Skeletal muscle tissue (tissue), 4 donors: ENCODE data around the gene TTLL11. TPM values are rescaled to one million over a fixed set of nuclear protein-coding genes. Genes with fewer than 3 reads are reported as not detected.
"Not testable (repeated sequence)": the region's sequence is repeated elsewhere in the genome, so short reads cannot be mapped to it uniquely, and the experiment has no call there.

ENCODE experiments used
- H3K27ac ChIP-seq: one replicate; pipeline ENCODE4 v1.7.0; 2013; ENCODE audit warnings: mild to moderate bottlenecking, low read depth, low read length, inconsistent platforms
- H3K27me3 ChIP-seq, 3 donors: one replicate each; pipeline ENCODE4 v1.7.0; 2013; ENCODE audit warnings: low read length in 3 of 3; ENCODE audit not compliant: control insufficient read depth in 3 of 3, insufficient read depth in 3 of 3
- H3K36me3 ChIP-seq, 3 donors: one replicate each; pipeline ENCODE4 v1.7.0; 2013; ENCODE audit warnings: low read length in 3 of 3; ENCODE audit not compliant: control insufficient read depth in 3 of 3, insufficient read depth in 3 of 3
- H3K4me1 ChIP-seq, 3 donors: one replicate each; pipeline ENCODE4 v1.7.0; 2013; ENCODE audit warnings: low read length in 3 of 3, mild to moderate bottlenecking in 3 of 3; ENCODE audit not compliant: control insufficient read depth in 3 of 3, insufficient read depth in 3 of 3
- H3K4me3 ChIP-seq, 3 donors: one replicate each; pipeline ENCODE4 v1.7.0; 2013; ENCODE audit warnings: low read length in 3 of 3
- H3K9ac ChIP-seq, 3 donors: one replicate each; pipeline ENCODE4 v1.7.0; 2013; ENCODE audit warnings: low read length in 3 of 3, mild to moderate bottlenecking in 3 of 3, moderate library complexity in 2 of 3, low read depth in 1 of 3
- H3K9me3 ChIP-seq, 3 donors: one replicate each; pipeline ENCODE4 v1.7.0; 2013; ENCODE audit warnings: low read length in 3 of 3; ENCODE audit not compliant: control insufficient read depth in 3 of 3
- total RNA-seq: library from RNA; depleted of rRNA; stranded (reverse); fragments of >200 nt; gene quantifications from one replicate; pipeline ENCODE4 v1.2.3, GENCODE V29; 2014
- donor health status: Osteomylitis.

TTLL11 gene
- total RNA-seq, 1 donor from 2014 or later = 13.0 TPM

GRCh38 chr9:122118343-122119165, 25.4 kb upstream of the TTLL11 start:
- H3K9me3 ChIP-seq = no peaks in the 10 kb centered on the region
- peaks cover 0 to 8% (median 0%) of the 10 kb centered on the region in 3 donors for H3K4me1 ChIP-seq
- no peak overlapping the region for H3K27ac ChIP-seq
- H3K9ac ChIP-seq = no peak overlapping the region
- no peaks in the 10 kb centered on the region for H3K36me3 ChIP-seq
- H3K4me3 ChIP-seq = no peak overlapping the region
- peaks cover 0 to 10% (median 0%) of the 10 kb centered on the region in 3 donors for H3K27me3 ChIP-seq

GRCh38 chr9:122117241-122117640, 24.1 kb upstream of the TTLL11 start:
- H3K4me3 ChIP-seq, H3K9me3 ChIP-seq, H3K4me1 ChIP-seq, H3K27ac ChIP-seq, H3K9ac ChIP-seq, H3K36me3 ChIP-seq: not testable (repeated sequence)
- H3K27me3 ChIP-seq = peaks cover 0 to 10% (median 0%) of the 10 kb centered on the region in 3 donors

- H3K27ac ChIP-seq = no peak overlapping the region
- H3K9ac ChIP-seq = no peak overlapping the region
- no peaks in the 10 kb centered on the region for H3K9me3 ChIP-seq
- peaks cover 0 to 10% (median 0%) of the 10 kb centered on the region in 3 donors for H3K27me3 ChIP-seq
- H3K4me1 ChIP-seq = peaks cover 0 to 8% (median 0%) of the 10 kb centered on the region in 3 donors
- H3K4me3 ChIP-seq = no peak overlapping the region
- H3K36me3 ChIP-seq = no peaks in the 10 kb centered on the region
These were observed 23.5 kb upstream of the TTLL11 start for GRCh38 chr9:122116448-122117173.

- H3K9me3 ChIP-seq = no peaks in the 10 kb centered on the region
- no peak overlapping the region for H3K27ac ChIP-seq
- H3K4me3 ChIP-seq = no peak overlapping the region
- peaks cover 0 to 8% (median 0%) of the 10 kb centered on the region in 3 donors for H3K4me1 ChIP-seq
- H3K27me3 ChIP-seq = peaks cover 0 to 10% (median 0%) of the 10 kb centered on the region in 3 donors
- H3K36me3 ChIP-seq = no peaks in the 10 kb centered on the region
- no peak overlapping the region for H3K9ac ChIP-seq
These were observed 22.9 kb upstream of the TTLL11 start for GRCh38 chr9:122116040-122116439.

GRCh38 chr9:122115176-122116035, 22.3 kb upstream of the TTLL11 start:
- Histone ChIP-seq H3K4me3 (no peak overlapping the region), H3K27ac (no peak overlapping the region), H3K36me3 (no peaks in the 10 kb centered on the region), H3K4me1 (peaks cover 0 to 8% (median 0%) of the 10 kb centered on the region in 3 donors), H3K9me3 (no peaks in the 10 kb centered on the region), H3K9ac (no peak overlapping the region), H3K27me3 (peaks cover 0 to 10% (median 0%) of the 10 kb centered on the region in 3 donors)

GRCh38 chr9:122113574-122113973, 20.5 kb upstream of the TTLL11 start:
- H3K36me3 ChIP-seq = no peaks in the 10 kb centered on the region
- no peak overlapping the region for H3K4me3 ChIP-seq
- peaks cover 0 to 10% (median 0%) of the 10 kb centered on the region in 3 donors for H3K27me3 ChIP-seq
- no peaks in the 10 kb centered on the region for H3K4me1 ChIP-seq
- no peak overlapping the region for H3K9ac ChIP-seq
- H3K27ac ChIP-seq = no peak overlapping the region
- H3K9me3 ChIP-seq = no peaks in the 10 kb centered on the region

GRCh38 chr9:122112238-122112637, 19.1 kb upstream of the TTLL11 start:
- Histone ChIP-seq H3K27ac (no peak overlapping the region), H3K9ac (no peak overlapping the region), H3K4me1 (no peaks in the 10 kb centered on the region), H3K27me3 (peaks cover 0 to 10% (median 0%) of the 10 kb centered on the region in 3 donors), H3K36me3 (no peaks in the 10 kb centered on the region), H3K9me3 (no peaks in the 10 kb centered on the region), H3K4me3 (no peak overlapping the region)

GRCh38 chr9:122111413-122112085, 18.4 kb upstream of the TTLL11 start:
- Histone ChIP-seq H3K9ac (no peak overlapping the region), H3K27ac (no peak overlapping the region), H3K9me3 (no peaks in the 10 kb centered on the region), H3K36me3 (no peaks in the 10 kb centered on the region), H3K4me1 (peaks cover 0 to 4% (median 0%) of the 10 kb centered on the region in 3 donors), H3K4me3 (no peak overlapping the region), H3K27me3 (peaks cover 0 to 9% (median 0%) of the 10 kb centered on the region in 3 donors)

- no peak overlapping the region for H3K9ac ChIP-seq
- H3K27ac ChIP-seq = no peak overlapping the region
- H3K27me3 ChIP-seq = no peaks in the 10 kb centered on the region
- H3K36me3 ChIP-seq = no peaks in the 10 kb centered on the region
- no peaks in the 10 kb centered on the region for H3K9me3 ChIP-seq
- peaks cover 0 to 4% (median 0%) of the 10 kb centered on the region in 3 donors for H3K4me1 ChIP-seq
- no peak overlapping the region for H3K4me3 ChIP-seq
These were observed 17.2 kb upstream of the TTLL11 start for GRCh38 chr9:122110100-122110833.
